ENCODE results near the gene RARS2. TPM values are rescaled to one million over a fixed set of nuclear protein-coding genes. Genes with fewer than 3 reads are reported as not detected.
"Not testable (repeated sequence)": the region's sequence is repeated elsewhere in the genome, so short reads cannot be mapped to it uniquely, and the experiment has no call there.

The RARS2 gene
- polyA plus RNA-seq, 1 donor, result 71.7 TPM

- DNase-seq, result no peak
Observed at GRCh38 chr6:87504441-87504840, 85.3 kb downstream of the RARS2 start.

GRCh38 chr6:87501809-87502572, 87.8 kb downstream of the RARS2 start:
- no peak for DNase-seq

- no peak for DNase-seq
Observed at GRCh38 chr6:87498048-87498447, 91.7 kb downstream of the RARS2 start.

- DNase-seq, result no peak
Observed at GRCh38 chr6:87494761-87495422, 94.9 kb downstream of the RARS2 start.

- not testable (repeated sequence) for DNase-seq
Observed at GRCh38 chr6:87489326-87489725, 100.5 kb downstream of the RARS2 start.

- no peak for DNase-seq
Observed at GRCh38 chr6:87487555-87487954, 102.2 kb downstream of the RARS2 start.

GRCh38 chr6:87484491-87484890, 105.3 kb downstream of the RARS2 start:
- no peak for DNase-seq

GRCh38 chr6:87483929-87484328, 105.9 kb downstream of the RARS2 start:
- DNase-seq, result no peak

- DNase-seq, result no peak
Observed at GRCh38 chr6:87482366-87482765, 107.4 kb downstream of the RARS2 start.

GRCh38 chr6:87481931-87482330, 107.9 kb downstream of the RARS2 start:
- no peak for DNase-seq

GRCh38 chr6:87473419-87473903, 116.3 kb downstream of the RARS2 start:
- peak; percentile 6 for DNase-seq

- peak; percentile 89 for DNase-seq
Observed at GRCh38 chr6:87472525-87473418, 117.0 kb downstream of the RARS2 start, which contains the start of gene SLC35A1. TSS of gene SLC35A1 (plus strand) at chr6:87472974. CDS start at chr6:87473004, 30 bp downstream.

GRCh38 chr6:87465051-87465450, 124.7 kb downstream of the RARS2 start:
- DNase-seq, result no peak

Other genes starting within 250 kb of the RARS2 start
- gene C6orf163, start 245.2 kb downstream of the RARS2 start, polyA plus RNA-seq (ENCODE audit: insufficient read length), result 7.8 TPM
- gene CFAP206, start 182.0 kb downstream of the RARS2 start, polyA plus RNA-seq (ENCODE audit: insufficient read length), result 4.8 TPM
- 46.0 TPM for gene SLC35A1, start 117.0 kb downstream of the RARS2 start, polyA plus RNA-seq (ENCODE audit: insufficient read length)
- 47.5 TPM for gene ORC3, start 148 bp upstream of the RARS2 start, polyA plus RNA-seq (ENCODE audit: insufficient read length)
- 69.1 TPM for gene AKIRIN2, start 112.2 kb upstream of the RARS2 start, polyA plus RNA-seq (ENCODE audit: insufficient read length)